HCT116 (cell line): Measurements from ENCODE around the gene MAP3K20. TPM values are rescaled to one million over a fixed set of nuclear protein-coding genes. Genes with fewer than 3 reads are reported as not detected.
A peak's percentile ranks its signal among the peaks of the same experiment; 100 is the strongest.

Source experiments
- ATAC-seq: fragments of 200-7000 bp; cut with Tn5 transposase; 2 replicates; pipeline ENCODE4 v1.9.1; 2020; ENCODE audit warnings: mild to moderate bottlenecking, moderate library complexity
- BruUV-seq: library from RNA; stranded (reverse); fragments of 400-500 nt; replicated peaks from 2 replicates; lab custom pipeline; 2021; lab: Mats Ljungman, UMichigan
- CTCF ChIA-PET: fragments of 300-600 bp; sonication (Branson Sonifier 250); formaldehyde crosslinking; loops from one replicate; lab custom pipeline; 2021; ENCODE audit warnings: antibody characterized with exemption; lab: Charles Lee
- POLR2A ChIA-PET: fragments of 300-600, 350-600 bp; sonication (Branson Sonifier 250); formaldehyde crosslinking; loops from one replicate; lab custom pipeline; 2021; ENCODE audit warnings: antibody characterized with exemption; lab: Charles Lee
- RAD21 ChIA-PET, 2 experiments: fragments of 300-600 bp; sonication (Branson Sonifier 250); formaldehyde crosslinking; loops; one replicate each; lab custom pipeline; 2023; ENCODE audit warnings: low total read pairs in 2 of 2; ENCODE audit not compliant: uncharacterized antibody in 2 of 2, unreplicated experiment in 2 of 2, low non-redundant PET in 1 of 2; lab: Charles Lee
- DNase-seq: peaks from one replicate; pipeline ENCODE4 v3.0.0-alpha.2; 2010; ENCODE audit warnings: low read depth, low spot score
- H2AFZ ChIP-seq: fragments of 200-600 bp; shearing (Covaris generic), sonication (generic); 2 replicates; pipeline ENCODE4 v1.6.1; 2017; ENCODE audit warnings: low read depth, mixed run types, mixed read lengths, antibody characterized with exemption, low read length; ENCODE audit not compliant: poor library complexity, severe bottlenecking
- H3K27ac ChIP-seq: 2 replicates; pipeline ENCODE4 v1.5.1; 2012; ENCODE audit warnings: low read depth, low read length
- H3K27me3 ChIP-seq: fragments of 200-600 bp; sonication (generic); 2 replicates; pipeline ENCODE4 v1.6.1; 2016; ENCODE audit warnings: mixed run types, low read length, mixed read lengths; ENCODE audit not compliant: insufficient read depth
- H3K36me3 ChIP-seq, 2 experiments: fragments of 200-500 bp in 1 of 2; fragments of 200-600 bp in 1 of 2; sonication (Bioruptor generic) in 1 of 2; sonication (generic) in 1 of 2; 2 replicates each; pipeline versions ENCODE4 v1.5.1 to v1.6.1; 2014 to 2016; ENCODE audit warnings: low read length in 2 of 2, inconsistent platforms in 1 of 2, mixed read lengths in 1 of 2, mixed run types in 1 of 2; ENCODE audit not compliant: insufficient read depth in 2 of 2, control insufficient read depth in 1 of 2
- H3K4me1 ChIP-seq, 2 experiments: fragments of 200-600 bp in 1 of 2; sonication (generic) in 1 of 2; 2 replicates each; pipeline versions ENCODE4 v1.5.1 to v1.6.1; 2012 to 2017; ENCODE audit warnings: low read length in 2 of 2, inconsistent platforms in 1 of 2, mild to moderate bottlenecking in 1 of 2, mixed read lengths in 1 of 2, mixed run types in 1 of 2, moderate library complexity in 1 of 2; ENCODE audit not compliant: insufficient read depth in 2 of 2, control insufficient read depth in 1 of 2
- H3K4me2 ChIP-seq: fragments of 200-600 bp; sonication (generic); 2 replicates; pipeline ENCODE4 v1.6.1; 2017; ENCODE audit warnings: mixed run types, low read length, mixed read lengths
- H3K4me3 ChIP-seq, 2 experiments: fragments of 200-600 bp in 1 of 2; sonication (generic) in 1 of 2; replicated peaks in 1 of 2; 2 replicates each; pipeline ENCODE4 v1.5.1; 2011 to 2016; ENCODE audit warnings: low read length in 2 of 2, control low read depth in 1 of 2, low read depth in 1 of 2, mild to moderate bottlenecking in 1 of 2, mixed read lengths in 1 of 2, mixed run types in 1 of 2
- H3K79me2 ChIP-seq: fragments of 200-600 bp; sonication (generic); 2 replicates; pipeline ENCODE4 v1.6.1; 2017; ENCODE audit warnings: mild to moderate bottlenecking, mixed run types, low read length, moderate library complexity, mixed read lengths; ENCODE audit not compliant: insufficient read depth
- H3K9ac ChIP-seq: fragments of 200-600 bp; sonication (generic); 2 replicates; pipeline ENCODE4 v1.6.1; 2016; ENCODE audit warnings: low read length, mixed read lengths
- H3K9me2 ChIP-seq: fragments of 200-600 bp; sonication (generic), shearing (Covaris generic); 2 replicates; pipeline ENCODE4 v1.6.1; 2017; ENCODE audit warnings: mixed run types, mild to moderate bottlenecking, moderate library complexity; ENCODE audit not compliant: insufficient read depth
- H3K9me3 ChIP-seq, 2 experiments: fragments of 200-500 bp in 1 of 2; fragments of 200-600 bp in 1 of 2; sonication (Bioruptor generic) in 1 of 2; sonication (generic) in 1 of 2; 2 replicates each; pipeline ENCODE4 v1.6.1; 2014 to 2017; ENCODE audit warnings: low read length in 2 of 2, mixed read lengths in 2 of 2, inconsistent platforms in 1 of 2, low read depth in 1 of 2, mild to moderate bottlenecking in 1 of 2, mixed run types in 1 of 2, moderate library complexity in 1 of 2; ENCODE audit not compliant: control insufficient read depth in 1 of 2, insufficient read depth in 1 of 2
- H4K20me1 ChIP-seq: fragments of 200-600 bp; sonication (generic), shearing (Covaris generic); 2 replicates; pipeline ENCODE4 v1.6.1; 2017; ENCODE audit warnings: mixed run types, mild to moderate bottlenecking, moderate library complexity; ENCODE audit not compliant: insufficient read depth
- CBX3 ChIP-seq: IDR thresholded peaks from 2 replicates; pipeline ENCODE4 v1.6.1; 2012; ENCODE audit warnings: low read depth
- ELF1 ChIP-seq: IDR thresholded peaks from 2 replicates; pipeline ENCODE4 v1.6.1; 2012; ENCODE audit warnings: low read depth, borderline replicate concordance
- EZH2 ChIP-seq: fragments of 200-600 bp; sonication (generic); IDR thresholded peaks from 2 replicates; pipeline ENCODE4 v1.6.1; 2017; ENCODE audit warnings: antibody characterized with exemption, mixed run types
- FOSL1 ChIP-seq: IDR thresholded peaks from 2 replicates; pipeline ENCODE4 v1.6.1; 2012; ENCODE audit warnings: low read depth
- POLR2A ChIP-seq: IDR thresholded peaks from 2 replicates; pipeline ENCODE4 v1.7.0; 2011; ENCODE audit warnings: borderline replicate concordance; ENCODE audit not compliant: insufficient read depth, insufficient read length; ENCODE audit errors: extremely low read depth
- SP1 ChIP-seq: IDR thresholded peaks from 2 replicates; pipeline ENCODE4 v1.6.1; 2012; ENCODE audit warnings: low read depth
- SRF ChIP-seq: IDR thresholded peaks from 2 replicates; pipeline ENCODE4 v1.6.1; 2012; ENCODE audit warnings: low read depth
- YY1 ChIP-seq: IDR thresholded peaks from 2 replicates; pipeline ENCODE4 v1.6.1; 2011; ENCODE audit warnings: low read length, low read depth, moderate library complexity, mild to moderate bottlenecking; ENCODE audit not compliant: insufficient replicate concordance; ENCODE audit errors: extremely low read depth
- intact Hi-C: fragments of 100-400 bp; cut with micrococcal nuclease; formaldehyde crosslinking; loops from 2 replicates; pipeline ENCODE4 v1.10.0; 2022
- total RNA-seq: library from RNA; stranded (reverse); gene quantifications from one replicate; pipeline ENCODE4 v1.2.1, GENCODE V29; 2021; ENCODE audit not compliant: unreplicated experiment
- TF ChIP-seq, protein P1 (sequence below): IDR thresholded peaks from 2 replicates; pipeline ENCODE4 v1.6.1; 2011; ENCODE audit warnings: mild to moderate bottlenecking, low read length, moderate library complexity; ENCODE audit not compliant: insufficient replicate concordance; ENCODE audit errors: extremely low read depth
- TF ChIP-seq, protein P2 (sequence below), 3 experiments: fragments of 200-600 bp in 1 of 3; sonication (generic) in 1 of 3; IDR thresholded peaks in 2 of 3; conservative IDR thresholded peaks in 1 of 3; 2 replicates each; pipeline ENCODE4 v1.5.1; 2012 to 2017; ENCODE audit warnings: low read depth in 2 of 3, low read length in 2 of 3, antibody characterized with exemption in 1 of 3, borderline replicate concordance in 1 of 3, control low read depth in 1 of 3, mild to moderate bottlenecking in 1 of 3, mixed read lengths in 1 of 3, mixed run types in 1 of 3, moderate library complexity in 1 of 3; ENCODE audit not compliant: insufficient read depth in 1 of 3

Gene MAP3K20
- total RNA-seq, 1 experiment from 2014 or later = 40.0 TPM

DNA sequence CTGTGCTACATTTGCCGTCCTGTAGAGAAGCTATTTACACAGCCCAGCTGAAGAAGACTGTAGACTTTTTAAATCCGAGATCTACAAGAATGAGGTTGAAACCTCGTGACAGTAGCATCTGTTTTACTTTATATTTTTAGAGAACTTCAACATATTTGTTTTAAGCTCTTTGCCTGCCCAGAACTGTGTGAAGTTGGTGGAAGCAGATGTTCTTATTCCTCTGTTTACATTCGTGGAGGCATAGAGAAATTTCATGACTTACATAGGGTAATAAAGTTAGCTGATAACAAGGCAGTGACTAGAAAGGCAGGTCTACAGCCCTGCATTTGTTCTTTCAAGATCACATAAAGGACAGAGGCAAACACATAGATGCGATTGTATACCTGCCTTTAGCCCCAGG is 47.0 kb upstream of the MAP3K20 start:
- H3K9ac ChIP-seq = no peak overlapping the region
- CTCF ChIA-PET = interaction anchor here (1.5 to 6.5 kb wide), 5 partner anchors 17 to 421 kb away, joined by 3 to 108 read pairs (median 6); no protein-coding TSS in a partner anchor
- no peak overlapping the region for H3K4me3 ChIP-seq
- H3K9me3 ChIP-seq = no peaks in the 10 kb centered on the region
- POLR2A ChIA-PET = no interaction called here
- H3K9me2 ChIP-seq = no peaks in the 10 kb centered on the region
- H3K4me2 ChIP-seq = no peak overlapping the region
- RAD21 ChIA-PET = interaction anchor here in 1 of 2 experiments (2.6 kb wide), 1 partner anchor 181 kb away, joined by 9 read pairs; no protein-coding TSS in a partner anchor
- no peak overlapping the region for H3K27ac ChIP-seq
- peaks cover 0 to 4% of the 10 kb centered on the region in 2 experiments; a peak in 2 of 4 replicates for H3K4me1 ChIP-seq
- no peaks in the 10 kb centered on the region for H3K36me3 ChIP-seq
- H4K20me1 ChIP-seq = no peaks in the 10 kb centered on the region
- peak overlapping the region; percentile 33 for H2AFZ ChIP-seq
- H3K27me3 ChIP-seq = no peaks in the 10 kb centered on the region
- no peak for DNase-seq
- no peak for ATAC-seq
- H3K79me2 ChIP-seq = no peaks in the 10 kb centered on the region
- no TSS peak for BruUV-seq
- intact Hi-C loops = loop anchor here (5.0 to 10.0 kb wide), 2 partner anchors 326 to 419 kb away; partner anchors contain the start of gene CDCA7
- TF ChIP-seq, protein P1, sequence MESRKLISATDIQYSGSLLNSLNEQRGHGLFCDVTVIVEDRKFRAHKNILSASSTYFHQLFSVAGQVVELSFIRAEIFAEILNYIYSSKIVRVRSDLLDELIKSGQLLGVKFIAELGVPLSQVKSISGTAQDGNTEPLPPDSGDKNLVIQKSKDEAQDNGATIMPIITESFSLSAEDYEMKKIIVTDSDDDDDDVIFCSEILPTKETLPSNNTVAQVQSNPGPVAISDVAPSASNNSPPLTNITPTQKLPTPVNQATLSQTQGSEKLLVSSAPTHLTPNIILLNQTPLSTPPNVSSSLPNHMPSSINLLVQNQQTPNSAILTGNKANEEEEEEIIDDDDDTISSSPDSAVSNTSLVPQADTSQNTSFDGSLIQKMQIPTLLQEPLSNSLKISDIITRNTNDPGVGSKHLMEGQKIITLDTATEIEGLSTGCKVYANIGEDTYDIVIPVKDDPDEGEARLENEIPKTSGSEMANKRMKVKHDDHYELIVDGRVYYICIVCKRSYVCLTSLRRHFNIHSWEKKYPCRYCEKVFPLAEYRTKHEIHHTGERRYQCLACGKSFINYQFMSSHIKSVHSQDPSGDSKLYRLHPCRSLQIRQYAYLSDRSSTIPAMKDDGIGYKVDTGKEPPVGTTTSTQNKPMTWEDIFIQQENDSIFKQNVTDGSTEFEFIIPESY = no peak

DNA sequence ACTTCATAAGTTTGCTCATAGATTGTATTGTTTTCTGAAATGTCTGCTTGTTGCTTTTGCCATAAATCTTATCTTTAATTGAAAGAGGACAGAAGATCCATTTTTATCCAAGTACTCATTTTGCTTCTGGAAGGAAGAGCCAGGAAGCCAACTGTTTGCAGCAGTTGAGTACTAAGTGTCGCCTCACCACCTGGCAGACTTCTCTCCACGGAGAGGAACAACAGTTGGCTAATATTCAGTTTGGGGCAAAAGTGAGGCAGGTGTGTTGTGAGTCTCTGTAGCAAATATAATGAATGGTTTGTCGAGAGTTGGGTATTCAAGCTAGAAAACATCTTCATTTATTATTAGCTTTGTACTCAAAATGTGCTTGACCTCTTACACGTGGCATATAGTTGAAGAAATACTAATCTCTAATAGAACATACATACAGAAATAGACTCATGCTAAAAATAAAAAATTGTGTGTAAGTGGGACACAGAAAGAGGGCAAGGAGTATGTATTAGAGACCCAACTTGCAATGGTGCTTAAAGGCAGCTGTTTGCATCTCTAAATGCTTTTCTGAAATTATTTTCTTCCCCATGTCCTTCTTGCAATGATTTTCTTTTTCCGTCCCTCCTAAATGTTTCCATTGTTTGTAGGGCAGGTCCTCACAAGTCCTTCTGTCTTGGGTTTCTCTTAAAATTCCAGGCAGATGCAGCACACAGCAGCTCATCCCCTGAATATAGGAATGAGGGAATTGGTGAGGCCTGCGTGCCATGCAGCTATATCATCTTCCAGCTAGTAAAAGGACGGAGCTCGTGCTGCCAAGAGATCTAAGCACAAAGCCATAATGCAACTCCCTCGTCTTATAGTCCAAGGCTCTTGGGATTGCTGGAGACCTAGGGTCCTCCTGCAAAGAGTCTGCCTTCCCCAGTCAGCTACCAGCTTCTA is 44.8 kb upstream of the MAP3K20 start:
- H3K27me3 ChIP-seq = no peaks in the 10 kb centered on the region
- no peak overlapping the region for H3K9ac ChIP-seq
- no peaks in the 10 kb centered on the region for H3K9me3 ChIP-seq
- H3K27ac ChIP-seq = no peak overlapping the region
- ATAC-seq (no peak), DNase-seq (no peak)
- H2AFZ ChIP-seq = no peak overlapping the region
- RAD21 ChIA-PET = interaction anchor here in 1 of 2 experiments (0.5 kb wide), 1 partner anchor 310 kb away, joined by 3 read pairs; no protein-coding TSS in a partner anchor
- peaks cover 0 to 4% of the 10 kb centered on the region in 2 experiments; a peak in 2 of 4 replicates for H3K4me1 ChIP-seq
- POLR2A ChIA-PET = no interaction called here
- H3K4me2 ChIP-seq = no peak overlapping the region
- H3K4me3 ChIP-seq = no peak overlapping the region
- no peaks in the 10 kb centered on the region for H3K9me2 ChIP-seq
- CTCF ChIA-PET = interaction anchor here (1.2 to 6.5 kb wide), 3 partner anchors 179 to 370 kb away, joined by 4 to 108 read pairs (median 4); no protein-coding TSS in a partner anchor
- H3K79me2 ChIP-seq = no peaks in the 10 kb centered on the region
- H3K36me3 ChIP-seq = no peaks in the 10 kb centered on the region
- intact Hi-C loops = no loop called here
- no TSS peak for BruUV-seq
- H4K20me1 ChIP-seq = no peaks in the 10 kb centered on the region
- TF ChIP-seq EZH2 (no peak), SP1 (no peak), CBX3 (no peak), ELF1 (no peak), YY1 (no peak), SRF (no peak), FOSL1 (no peak), POLR2A (no peak)
- TF ChIP-seq, protein P1 = no peak
- TF ChIP-seq, protein P2, sequence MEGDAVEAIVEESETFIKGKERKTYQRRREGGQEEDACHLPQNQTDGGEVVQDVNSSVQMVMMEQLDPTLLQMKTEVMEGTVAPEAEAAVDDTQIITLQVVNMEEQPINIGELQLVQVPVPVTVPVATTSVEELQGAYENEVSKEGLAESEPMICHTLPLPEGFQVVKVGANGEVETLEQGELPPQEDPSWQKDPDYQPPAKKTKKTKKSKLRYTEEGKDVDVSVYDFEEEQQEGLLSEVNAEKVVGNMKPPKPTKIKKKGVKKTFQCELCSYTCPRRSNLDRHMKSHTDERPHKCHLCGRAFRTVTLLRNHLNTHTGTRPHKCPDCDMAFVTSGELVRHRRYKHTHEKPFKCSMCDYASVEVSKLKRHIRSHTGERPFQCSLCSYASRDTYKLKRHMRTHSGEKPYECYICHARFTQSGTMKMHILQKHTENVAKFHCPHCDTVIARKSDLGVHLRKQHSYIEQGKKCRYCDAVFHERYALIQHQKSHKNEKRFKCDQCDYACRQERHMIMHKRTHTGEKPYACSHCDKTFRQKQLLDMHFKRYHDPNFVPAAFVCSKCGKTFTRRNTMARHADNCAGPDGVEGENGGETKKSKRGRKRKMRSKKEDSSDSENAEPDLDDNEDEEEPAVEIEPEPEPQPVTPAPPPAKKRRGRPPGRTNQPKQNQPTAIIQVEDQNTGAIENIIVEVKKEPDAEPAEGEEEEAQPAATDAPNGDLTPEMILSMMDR (IDR thresholded peaks at IDR 0.05 in 2 of 3, conservative IDR thresholded peaks at IDR 0.05 in 1 of 3; ENCODE audit: borderline replicate concordance in 1 of 3, insufficient read depth in 1 of 3, low read depth in 2 of 3, low read length in 2 of 3) = no peak
